ENCODE measurements around the gene ARHGAP6. TPM values are rescaled to one million over a fixed set of nuclear protein-coding genes. Genes with fewer than 3 reads are reported as not detected.

ARHGAP6 gene
- total and polyA plus RNA-seq, 8 donors, result 2.2 to 26.4 (median 8.7) TPM

GRCh38 chrX:11287505-11287904, 378.2 kb downstream of the ARHGAP6 start:
- no peaks in the 10 kb centered on the region for H3K4me1 ChIP-seq
- no peaks in the 10 kb centered on the region for H3K27me3 ChIP-seq
- DNase-seq, result no peak
- no peak overlapping the region for H3K27ac ChIP-seq
- TF ChIP-seq EP300 (IDR thresholded peaks at IDR 0.05) (no peak), POLR2AphosphoS5 (IDR thresholded peaks at IDR 0.05) (no peak), POLR2A (IDR thresholded peaks at IDR 0.05) (no peak)
- TF ChIP-seq, protein P1, sequence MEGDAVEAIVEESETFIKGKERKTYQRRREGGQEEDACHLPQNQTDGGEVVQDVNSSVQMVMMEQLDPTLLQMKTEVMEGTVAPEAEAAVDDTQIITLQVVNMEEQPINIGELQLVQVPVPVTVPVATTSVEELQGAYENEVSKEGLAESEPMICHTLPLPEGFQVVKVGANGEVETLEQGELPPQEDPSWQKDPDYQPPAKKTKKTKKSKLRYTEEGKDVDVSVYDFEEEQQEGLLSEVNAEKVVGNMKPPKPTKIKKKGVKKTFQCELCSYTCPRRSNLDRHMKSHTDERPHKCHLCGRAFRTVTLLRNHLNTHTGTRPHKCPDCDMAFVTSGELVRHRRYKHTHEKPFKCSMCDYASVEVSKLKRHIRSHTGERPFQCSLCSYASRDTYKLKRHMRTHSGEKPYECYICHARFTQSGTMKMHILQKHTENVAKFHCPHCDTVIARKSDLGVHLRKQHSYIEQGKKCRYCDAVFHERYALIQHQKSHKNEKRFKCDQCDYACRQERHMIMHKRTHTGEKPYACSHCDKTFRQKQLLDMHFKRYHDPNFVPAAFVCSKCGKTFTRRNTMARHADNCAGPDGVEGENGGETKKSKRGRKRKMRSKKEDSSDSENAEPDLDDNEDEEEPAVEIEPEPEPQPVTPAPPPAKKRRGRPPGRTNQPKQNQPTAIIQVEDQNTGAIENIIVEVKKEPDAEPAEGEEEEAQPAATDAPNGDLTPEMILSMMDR (IDR thresholded peaks at IDR 0.05), result no peak
- no peaks in the 10 kb centered on the region for H3K36me3 ChIP-seq
- no peak overlapping the region for H3K4me3 ChIP-seq
- H3K9me3 ChIP-seq, result no peaks in the 10 kb centered on the region
- WGBS, 5 donors, result 43 to 76% (median 69%) methylated on average over 1 of the region's 1 CpG
- intact Hi-C loops (cut with DNase I; ENCODE audit: low total_unique reads), result no loop called here

GRCh38 chrX:11285651-11286050, 380.1 kb downstream of the ARHGAP6 start:
- no peaks in the 10 kb centered on the region for H3K4me1 ChIP-seq
- no peak overlapping the region for H3K4me3 ChIP-seq
- intact Hi-C loops (cut with DNase I; ENCODE audit: low total_unique reads), result no loop called here
- 55 to 83% (median 80%) methylated on average over 3 of the region's 3 CpGs for WGBS, 5 donors
- no peak overlapping the region for H3K27ac ChIP-seq
- no peaks in the 10 kb centered on the region for H3K9me3 ChIP-seq
- DNase-seq, result no peak
- no peaks in the 10 kb centered on the region for H3K27me3 ChIP-seq
- TF ChIP-seq POLR2A (IDR thresholded peaks at IDR 0.05) (no peak), POLR2AphosphoS5 (IDR thresholded peaks at IDR 0.05) (no peak), EP300 (IDR thresholded peaks at IDR 0.05) (no peak)
- TF ChIP-seq, protein P1 (IDR thresholded peaks at IDR 0.05), result no peak
- H3K36me3 ChIP-seq, result no peaks in the 10 kb centered on the region

DNA sequence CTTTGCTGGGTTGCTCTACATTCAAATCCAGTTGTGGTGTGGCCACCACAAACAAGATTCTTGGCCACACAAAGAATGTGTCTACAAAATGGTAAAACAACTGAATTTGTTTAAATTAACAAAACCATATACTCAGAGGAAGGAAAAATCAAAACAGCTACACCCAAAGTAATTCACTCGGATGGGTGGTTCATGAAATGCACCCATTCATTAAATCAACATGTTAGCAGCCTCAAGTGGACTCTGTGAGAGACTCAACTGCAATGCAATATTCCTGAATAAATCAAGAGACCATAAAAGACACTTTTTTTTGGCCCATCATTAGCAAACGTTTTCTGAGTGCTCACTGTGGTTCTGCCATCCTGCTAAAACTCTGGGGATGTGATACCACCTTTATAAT, 383.7 kb downstream of the ARHGAP6 start:
- intact Hi-C loops (cut with DNase I; ENCODE audit: low total_unique reads), result no loop called here
- Histone ChIP-seq H3K36me3 (no peaks in the 10 kb centered on the region), H3K9me3 (no peaks in the 10 kb centered on the region), H3K4me3 (no peak overlapping the region), H3K27ac (no peak overlapping the region), H3K4me1 (no peaks in the 10 kb centered on the region), H3K27me3 (no peaks in the 10 kb centered on the region)
- TF ChIP-seq, protein P1 (IDR thresholded peaks at IDR 0.05), result no peak
- TF ChIP-seq POLR2AphosphoS5 (IDR thresholded peaks at IDR 0.05), result no peak
- no peak for TF ChIP-seq EP300 (IDR thresholded peaks at IDR 0.05)
- TF ChIP-seq POLR2A (IDR thresholded peaks at IDR 0.05), result no peak
- DNase-seq, result no peak
- WGBS, 5 donors, result 50 to 77% (median 67%) methylated on average over 2 of the region's 2 CpGs

- TF ChIP-seq, protein P1 (IDR thresholded peaks at IDR 0.05), result no peak
- TF ChIP-seq EP300 (IDR thresholded peaks at IDR 0.05) (no peak), POLR2A (IDR thresholded peaks at IDR 0.05) (no peak), POLR2AphosphoS5 (IDR thresholded peaks at IDR 0.05) (no peak)
- DNase-seq, result no peak
- intact Hi-C loops (cut with DNase I; ENCODE audit: low total_unique reads), result no loop called here
Observed at GRCh38 chrX:11273544-11273943, 392.2 kb downstream of the ARHGAP6 start.

More at GRCh38 chrX:11273544-11273943, 392.2 kb downstream of the ARHGAP6 start:
- H3K36me3 ChIP-seq, result no peaks in the 10 kb centered on the region
- H3K9me3 ChIP-seq, result no peaks in the 10 kb centered on the region
- 67 to 88% (median 80%) methylated on average over 1 of the region's 1 CpG for WGBS, 5 donors
- no peak overlapping the region for H3K27ac ChIP-seq
- no peak overlapping the region for H3K4me3 ChIP-seq
- H3K27me3 ChIP-seq, result no peaks in the 10 kb centered on the region
- peaks cover 0 to 12% (median 3%) of the 10 kb centered on the region in 4 donors for H3K4me1 ChIP-seq
